COR-L47 (cell line): ENCODE data around the gene SLC16A10.
A peak's percentile ranks its signal among the peaks of the same experiment; 100 is the strongest.
"Not testable (repeated sequence)": the region's sequence is repeated elsewhere in the genome, so short reads cannot be mapped to it uniquely, and the experiment has no call there.

Source experiments
- DNase-seq: peaks from one replicate; lab custom pipeline; 2025; lab: John Stamatoyannopoulos, UW

The SLC16A10 gene

GRCh38 chr6:111087106-111087835, at the start of gene SLC16A10:
TSS of gene SLC16A10 (plus strand) at chr6:111087503. CDS start at chr6:111087753, 250 bp downstream.
- peak; percentile 50 for DNase-seq

GRCh38 chr6:111038534-111039252, 48.6 kb upstream of the SLC16A10 start:
- DNase-seq, result no peak

- DNase-seq, result no peak
These were observed 45.4 kb upstream of the SLC16A10 start for GRCh38 chr6:111041917-111042316.

GRCh38 chr6:111047244-111047643, 40.1 kb upstream of the SLC16A10 start:
- no peak for DNase-seq

GRCh38 chr6:111050261-111051023, 36.9 kb upstream of the SLC16A10 start:
- DNase-seq, result no peak

- DNase-seq, result no peak
These were observed 35.1 kb upstream of the SLC16A10 start for GRCh38 chr6:111052171-111052570.

GRCh38 chr6:111057074-111057752, 30.1 kb upstream of the SLC16A10 start:
- DNase-seq, result peak; percentile 14

GRCh38 chr6:111061508-111061907, 25.8 kb upstream of the SLC16A10 start:
- DNase-seq, result no peak

GRCh38 chr6:111061985-111062384, 25.3 kb upstream of the SLC16A10 start:
- not testable (repeated sequence) for DNase-seq

- not testable (repeated sequence) for DNase-seq
These were observed 24.4 kb upstream of the SLC16A10 start for GRCh38 chr6:111062860-111063259.

GRCh38 chr6:111068109-111068865, 19.0 kb upstream of the SLC16A10 start:
- no peak for DNase-seq

- DNase-seq, result no peak
These were observed 18.5 kb upstream of the SLC16A10 start for GRCh38 chr6:111068866-111069234.

- no peak for DNase-seq
These were observed 17.8 kb upstream of the SLC16A10 start for GRCh38 chr6:111069382-111070104.

GRCh38 chr6:111070105-111071005, 16.9 kb upstream of the SLC16A10 start:
- no peak for DNase-seq

- DNase-seq, result no peak
These were observed 14.4 kb upstream of the SLC16A10 start for GRCh38 chr6:111072801-111073360.

GRCh38 chr6:111074311-111074710, 13.0 kb upstream of the SLC16A10 start:
- no peak for DNase-seq

- DNase-seq, result no peak
These were observed 11.1 kb upstream of the SLC16A10 start for GRCh38 chr6:111076024-111076695.

GRCh38 chr6:111080698-111081097, 6.6 kb upstream of the SLC16A10 start:
- DNase-seq, result no peak

GRCh38 chr6:111086685-111087084, 618 bp upstream of the SLC16A10 start:
- DNase-seq, result no peak
